SK-N-SH treated with all-trans-retinoic acid at 6 μM for 48 hours (cell line): ENCODE results near the gene TGFBI.

Experiments
- ATAC-seq: fragments of 200-7000 bp; cut with Tn5 transposase; 3 replicates; pipeline ENCODE4 v1.9.1; 2020; ENCODE audit warnings: mild to moderate bottlenecking, moderate library complexity
- ARNTL ChIP-seq: fragments of 450-650 bp; formaldehyde crosslinking; IDR thresholded peaks from 2 replicates; pipeline ENCODE4 v1.5.0; 2020; ENCODE audit warnings: low read depth, mild to moderate bottlenecking, moderate library complexity, borderline replicate concordance
- BACH2 ChIP-seq: fragments of 250-450 bp; sonication (Bioruptor Pico); IDR thresholded peaks from 2 replicates; pipeline ENCODE4 v1.9.0; 2021; ENCODE audit warnings: mild to moderate bottlenecking, borderline replicate concordance
- CREB5 ChIP-seq: fragments of 250-450 bp; sonication (Bioruptor Pico); IDR thresholded peaks from 2 replicates; pipeline ENCODE4 v1.5.1; 2020; ENCODE audit warnings: low read depth, mild to moderate bottlenecking, moderate library complexity
- CSDC2 ChIP-seq: fragments of 250-450 bp; sonication (Bioruptor Pico); IDR thresholded peaks from 2 replicates; pipeline ENCODE4 v1.5.0; 2020; ENCODE audit warnings: mild to moderate bottlenecking, moderate library complexity
- ESRRG ChIP-seq: fragments of 250-450 bp; sonication (Bioruptor Pico); IDR thresholded peaks from 2 replicates; pipeline ENCODE4 v1.6.1; 2021; ENCODE audit warnings: mild to moderate bottlenecking
- GLIS3 ChIP-seq: fragments of 250-450 bp; sonication (Bioruptor Pico); IDR thresholded peaks from 2 replicates; pipeline ENCODE4 v1.5.0; 2020; ENCODE audit warnings: mild to moderate bottlenecking, moderate library complexity
- ISL1 ChIP-seq: fragments of 250-450 bp; sonication (Bioruptor Pico); IDR thresholded peaks from 2 replicates; pipeline ENCODE4 v2.1.2; 2022; ENCODE audit warnings: mild to moderate bottlenecking, moderate library complexity
- OSR1 ChIP-seq: fragments of 250-450 bp; sonication (Bioruptor Pico); IDR thresholded peaks from 2 replicates; pipeline ENCODE4 v1.8.0; 2022; ENCODE audit warnings: moderate library complexity, mild to moderate bottlenecking, inconsistent platforms
- PATZ1 ChIP-seq: fragments of 250-450 bp; sonication (Bioruptor Pico); IDR thresholded peaks from 2 replicates; pipeline ENCODE4 v1.8.0; 2020; ENCODE audit warnings: mild to moderate bottlenecking, moderate library complexity, borderline replicate concordance
- POU6F1 ChIP-seq: fragments of 250-450 bp; sonication (Bioruptor Pico); IDR thresholded peaks from 2 replicates; pipeline ENCODE4 v1.8.0; 2021; ENCODE audit warnings: low read depth, mild to moderate bottlenecking, moderate library complexity, borderline replicate concordance
- PPARA ChIP-seq: fragments of 250-450 bp; sonication (Bioruptor Pico); IDR thresholded peaks from 2 replicates; pipeline ENCODE4 v1.5.0; 2020; ENCODE audit warnings: mild to moderate bottlenecking, borderline replicate concordance
- RARB ChIP-seq: fragments of 250-450 bp; sonication (Bioruptor Pico); IDR thresholded peaks from 2 replicates; pipeline ENCODE4 v1.8.0; 2021; ENCODE audit warnings: mild to moderate bottlenecking, moderate library complexity
- SNAI2 ChIP-seq: fragments of 250-450 bp; sonication (Bioruptor Pico); IDR thresholded peaks from 2 replicates; pipeline ENCODE4 v1.5.0; 2020; ENCODE audit warnings: mild to moderate bottlenecking, moderate library complexity
- TOX ChIP-seq: fragments of 250-450 bp; sonication (Bioruptor Pico); IDR thresholded peaks from 2 replicates; pipeline ENCODE4 v1.8.0; 2021; ENCODE audit warnings: mild to moderate bottlenecking, moderate library complexity, borderline replicate concordance
- TSHZ2 ChIP-seq: fragments of 250-450 bp; sonication (Bioruptor Pico); IDR thresholded peaks from 2 replicates; pipeline ENCODE4 v1.5.0; 2020; ENCODE audit warnings: mild to moderate bottlenecking, moderate library complexity
- ZC3H10 ChIP-seq: fragments of 250-450 bp; sonication (Bioruptor Pico); IDR thresholded peaks from 2 replicates; pipeline ENCODE4 v1.5.1; 2021; ENCODE audit warnings: mild to moderate bottlenecking, moderate library complexity
- ZFP3 ChIP-seq: fragments of 250-450 bp; sonication (Bioruptor Pico); IDR thresholded peaks from 2 replicates; pipeline ENCODE4 v1.5.0; 2020; ENCODE audit warnings: mild to moderate bottlenecking, moderate library complexity
- ZNF565 ChIP-seq: fragments of 450-650 bp; formaldehyde crosslinking; conservative IDR thresholded peaks from 2 replicates; pipeline ENCODE4 v1.5.0; 2020; ENCODE audit warnings: low read depth, mild to moderate bottlenecking, moderate library complexity
- ZNF70 ChIP-seq: fragments of 450-650 bp; formaldehyde crosslinking; IDR thresholded peaks from 2 replicates; pipeline ENCODE4 v1.5.0; 2020; ENCODE audit warnings: mild to moderate bottlenecking, moderate library complexity
- ZNF8 ChIP-seq: fragments of 450-650 bp; formaldehyde crosslinking; IDR thresholded peaks from 2 replicates; pipeline ENCODE4 v1.5.0; 2020; ENCODE audit warnings: mild to moderate bottlenecking, moderate library complexity

Gene TGFBI

GRCh38 chr5:136108766-136109165 is 80.0 kb downstream of the TGFBI start:
- no peak for ATAC-seq
- TF ChIP-seq GLIS3 (CRISPR knock-in tag) (no peak), ZFP3 (CRISPR knock-in tag) (no peak), PPARA (CRISPR knock-in tag) (no peak), OSR1 (CRISPR knock-in tag) (no peak), BACH2 (CRISPR knock-in tag) (no peak), POU6F1 (CRISPR knock-in tag) (no peak), TSHZ2 (CRISPR knock-in tag) (no peak), PATZ1 (CRISPR knock-in tag) (no peak), CSDC2 (CRISPR knock-in tag) (no peak), ZNF70 (CRISPR knock-in tag) (no peak), ISL1 (CRISPR knock-in tag) (no peak), RARB (no peak), ZNF565 (CRISPR knock-in tag) (no peak), ZNF8 (no peak), CREB5 (CRISPR knock-in tag) (no peak)
- TF ChIP-seq, all 23 proteins: peak for 0

- no peak for ATAC-seq
- TF ChIP-seq ZC3H10 (CRISPR knock-in tag) (no peak), POU6F1 (CRISPR knock-in tag) (no peak), OSR1 (CRISPR knock-in tag) (no peak), SNAI2 (CRISPR knock-in tag) (no peak), ZNF565 (CRISPR knock-in tag) (no peak), TOX (CRISPR knock-in tag) (no peak), BACH2 (CRISPR knock-in tag) (no peak), ZNF8 (no peak), ARNTL (CRISPR knock-in tag) (no peak), CREB5 (CRISPR knock-in tag) (no peak), ESRRG (CRISPR knock-in tag) (no peak), TSHZ2 (CRISPR knock-in tag) (no peak)
Observed at GRCh38 chr5:136109453-136110135, 80.8 kb downstream of the TGFBI start.
